Choroid plexus epithelial cell (primary cell): Measurements from ENCODE around the gene SLC9A1.
"Not testable (repeated sequence)": the region's sequence is repeated elsewhere in the genome, so short reads cannot be mapped to it uniquely, and the experiment has no call there.

Experiments
- DNase-seq: peaks from one replicate; pipeline ENCODE4 v3.0.0-alpha.2; 2010; ENCODE audit warnings: low read depth
- H3K4me3 ChIP-seq: 2 replicates; pipeline ENCODE4 v1.5.1; 2011; ENCODE audit warnings: low read depth, mild to moderate bottlenecking, control low read depth, low read length, moderate library complexity
- TF ChIP-seq, protein P1 (sequence below): conservative IDR thresholded peaks from 2 replicates; pipeline ENCODE4 v1.5.1; 2011; ENCODE audit warnings: low read depth, mild to moderate bottlenecking, control low read depth, inconsistent platforms, low read length, moderate library complexity

SLC9A1 gene

DNA sequence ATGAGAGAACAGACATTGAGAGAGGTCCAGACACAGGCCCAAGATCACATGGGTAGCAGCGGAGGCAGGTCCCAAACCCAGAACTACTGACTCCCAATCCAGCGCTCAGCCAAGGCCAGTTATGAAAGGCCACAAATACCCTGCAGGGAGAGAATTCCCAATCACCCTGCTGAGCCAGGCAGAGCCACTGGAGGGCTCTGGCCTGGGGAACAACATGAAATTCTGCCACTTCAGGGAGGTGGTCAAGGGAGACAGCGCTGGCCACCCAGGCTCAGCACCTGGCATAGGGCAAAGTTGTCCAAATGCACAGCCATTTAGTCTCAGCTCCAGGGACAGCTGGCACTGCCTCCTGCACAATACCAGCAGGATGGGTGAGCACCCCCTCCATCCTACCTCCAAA lies 27.5 kb downstream of the SLC9A1 start:
- no peak for DNase-seq
- TF ChIP-seq, protein P1, sequence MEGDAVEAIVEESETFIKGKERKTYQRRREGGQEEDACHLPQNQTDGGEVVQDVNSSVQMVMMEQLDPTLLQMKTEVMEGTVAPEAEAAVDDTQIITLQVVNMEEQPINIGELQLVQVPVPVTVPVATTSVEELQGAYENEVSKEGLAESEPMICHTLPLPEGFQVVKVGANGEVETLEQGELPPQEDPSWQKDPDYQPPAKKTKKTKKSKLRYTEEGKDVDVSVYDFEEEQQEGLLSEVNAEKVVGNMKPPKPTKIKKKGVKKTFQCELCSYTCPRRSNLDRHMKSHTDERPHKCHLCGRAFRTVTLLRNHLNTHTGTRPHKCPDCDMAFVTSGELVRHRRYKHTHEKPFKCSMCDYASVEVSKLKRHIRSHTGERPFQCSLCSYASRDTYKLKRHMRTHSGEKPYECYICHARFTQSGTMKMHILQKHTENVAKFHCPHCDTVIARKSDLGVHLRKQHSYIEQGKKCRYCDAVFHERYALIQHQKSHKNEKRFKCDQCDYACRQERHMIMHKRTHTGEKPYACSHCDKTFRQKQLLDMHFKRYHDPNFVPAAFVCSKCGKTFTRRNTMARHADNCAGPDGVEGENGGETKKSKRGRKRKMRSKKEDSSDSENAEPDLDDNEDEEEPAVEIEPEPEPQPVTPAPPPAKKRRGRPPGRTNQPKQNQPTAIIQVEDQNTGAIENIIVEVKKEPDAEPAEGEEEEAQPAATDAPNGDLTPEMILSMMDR, result peak; percentile 43
- H3K4me3 ChIP-seq, result no peak overlapping the region

DNA sequence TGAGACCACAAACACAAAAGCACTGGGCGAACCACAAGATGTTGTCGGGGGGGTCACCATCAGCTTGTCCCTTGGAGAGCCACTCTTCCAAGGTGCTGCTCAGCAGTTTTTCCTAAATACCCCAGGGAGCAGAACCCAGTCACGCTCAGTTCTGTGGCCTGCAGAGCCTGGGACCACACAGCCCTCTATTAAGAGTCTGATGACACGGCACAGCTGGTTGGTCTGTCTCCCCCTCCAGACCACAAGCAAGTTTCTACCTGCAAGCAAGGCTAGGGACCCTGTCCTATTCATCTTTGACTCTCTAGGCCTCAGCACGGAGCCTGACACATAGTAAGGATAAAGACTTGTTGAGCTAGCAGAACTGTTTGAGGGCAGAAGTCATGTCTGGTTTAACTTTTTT lies 28.5 kb downstream of the SLC9A1 start:
- DNase-seq, result no peak

DNA sequence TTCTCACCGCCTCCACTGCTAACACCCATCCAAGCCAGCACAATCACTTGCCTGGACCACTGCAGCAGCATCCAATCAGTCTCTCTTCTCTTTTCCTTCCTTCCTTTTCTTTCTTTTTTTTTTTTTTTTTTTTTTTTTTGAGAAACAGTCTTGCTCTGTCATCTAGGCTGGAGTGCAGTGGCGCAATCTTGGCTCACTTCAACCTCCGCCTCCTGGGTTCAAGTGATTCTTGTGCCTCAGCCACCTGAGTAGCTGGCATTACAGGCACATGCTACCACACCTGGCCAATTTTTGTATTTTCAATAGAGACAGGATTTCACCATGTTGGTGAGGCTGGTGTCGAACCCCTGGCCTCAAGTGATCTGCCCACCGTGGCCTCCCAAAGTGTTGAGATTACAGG lies 29.8 kb downstream of the SLC9A1 start:
- DNase-seq, H3K4me3 ChIP-seq: not testable (repeated sequence)

More for the DNA sequence above, 28.5 kb downstream of the SLC9A1 start:
- H3K4me3 ChIP-seq, result no peak overlapping the region
- TF ChIP-seq, protein P1, result no peak

DNA sequence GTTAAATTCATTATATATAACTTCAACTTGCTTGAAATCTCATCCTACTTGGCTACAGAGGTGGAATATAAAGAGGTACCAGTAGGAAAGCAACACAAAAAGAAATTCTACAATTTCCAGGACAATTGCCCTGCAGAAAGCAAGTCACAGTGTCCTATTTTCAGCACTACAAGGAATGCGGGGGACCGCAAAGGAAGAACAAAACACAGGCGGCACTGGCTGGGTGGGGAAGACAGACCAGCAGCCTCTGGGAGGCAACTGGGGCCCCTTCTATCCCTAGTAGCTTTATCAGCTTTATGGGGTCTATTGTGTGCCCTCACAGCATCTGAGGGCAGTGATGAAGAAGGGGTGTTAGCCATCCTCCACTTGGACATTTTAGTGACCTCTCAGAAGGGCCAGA lies 30.5 kb downstream of the SLC9A1 start:
- DNase-seq, result no peak
- TF ChIP-seq, protein P1, result no peak
- no peak overlapping the region for H3K4me3 ChIP-seq

DNA sequence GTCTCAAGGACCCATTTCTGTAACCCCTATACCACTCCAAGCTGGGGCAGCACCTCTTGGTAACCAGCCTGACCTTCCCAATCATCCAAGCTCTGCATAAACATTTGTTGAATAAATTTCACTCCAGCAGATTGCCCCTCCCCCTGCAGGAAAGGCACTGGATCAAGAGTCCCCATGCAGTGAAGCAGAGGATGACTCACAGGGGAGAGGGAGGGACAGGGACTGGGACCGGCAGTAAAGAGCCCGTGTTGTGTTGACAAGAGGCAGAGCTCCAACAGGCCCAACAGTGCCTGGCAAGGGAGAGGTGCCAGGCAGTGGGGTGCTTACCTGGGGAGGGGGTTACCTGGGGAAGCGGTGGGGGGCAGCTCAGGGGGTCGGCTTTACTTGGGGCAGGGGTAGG lies 32.3 kb downstream of the SLC9A1 start:
- TF ChIP-seq, protein P1, result no peak
- DNase-seq, result peak; percentile 51

DNA sequence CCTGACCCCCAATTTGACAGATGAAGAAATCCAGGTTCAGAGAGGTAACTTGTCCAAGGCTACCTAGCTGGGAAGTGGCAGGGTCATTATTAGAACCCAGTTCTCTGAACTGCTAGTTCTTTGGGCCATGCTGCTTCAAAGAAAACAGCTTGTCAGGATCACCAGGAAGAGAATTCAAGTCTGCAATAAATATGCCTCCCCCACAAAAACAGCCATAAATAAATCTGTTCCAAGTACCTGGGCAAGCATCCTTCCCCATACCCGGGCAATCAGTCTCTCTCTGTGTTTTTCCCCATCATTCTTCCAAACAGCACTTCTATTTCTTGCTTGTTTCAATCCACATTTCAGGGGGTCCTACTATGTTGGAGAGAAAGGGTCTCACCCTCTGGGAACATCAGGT lies 34.1 kb downstream of the SLC9A1 start:
- H3K4me3 ChIP-seq, result no peak overlapping the region
- DNase-seq, result no peak
- TF ChIP-seq, protein P1, result no peak

More for the DNA sequence above, 32.3 kb downstream of the SLC9A1 start:
- no peak overlapping the region for H3K4me3 ChIP-seq

DNA sequence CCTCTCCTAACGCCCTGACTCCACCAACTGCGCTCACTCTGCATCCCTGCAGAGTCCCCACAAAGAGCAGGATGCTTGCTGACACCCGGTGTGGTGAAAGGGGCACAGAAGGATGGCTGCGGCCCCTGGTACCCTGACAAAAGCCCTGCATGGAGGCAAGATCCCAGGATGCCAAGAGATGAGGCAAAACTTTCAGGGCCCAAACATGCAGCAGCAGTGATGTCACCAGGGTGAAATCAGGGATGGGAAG lies 36.6 kb downstream of the SLC9A1 start:
- TF ChIP-seq, protein P1, result no peak
- no peak for DNase-seq
- no peak overlapping the region for H3K4me3 ChIP-seq
